ENCODE results near the gene RORC.

The RORC gene

GRCh38 chr1:151759241-151759640 lies 72.4 kb downstream of the RORC start:
- TF ChIP-seq POLR2AphosphoS5 (IDR thresholded peaks at IDR 0.05; ENCODE audit: low read depth, low read length) (no peak), TAF1 (IDR thresholded peaks at IDR 0.05; ENCODE audit: borderline replicate concordance, low read depth, low read length) (no peak), POLR2A (IDR thresholded peaks at IDR 0.05; ENCODE audit: low read depth, low read length) (no peak)
- FAIRE-seq (no peak), DNase-seq (ENCODE audit: insufficient read length) (no peak)

GRCh38 chr1:151756291-151756690 lies 75.3 kb downstream of the RORC start:
- DNase-seq (ENCODE audit: insufficient read length) = no peak
- TF ChIP-seq POLR2AphosphoS5 (IDR thresholded peaks at IDR 0.05; ENCODE audit: low read depth, low read length) (no peak), TAF1 (IDR thresholded peaks at IDR 0.05; ENCODE audit: borderline replicate concordance, low read depth, low read length) (no peak), POLR2A (IDR thresholded peaks at IDR 0.05; ENCODE audit: low read depth, low read length) (no peak)
- FAIRE-seq = no peak

Measured in GM12892 (cell line).